ENCODE measurements around the gene PON1.

- TF ChIP-seq CTCF (IDR thresholded peaks at IDR 0.05) = no peak
- TF ChIP-seq POLR2A (IDR thresholded peaks at IDR 0.05) = no peak
These were observed 59.9 kb downstream of the PON1 start for GRCh38 chr7:95264363-95264891.
